Measurements from ENCODE around the gene RAB3B.

DNA sequence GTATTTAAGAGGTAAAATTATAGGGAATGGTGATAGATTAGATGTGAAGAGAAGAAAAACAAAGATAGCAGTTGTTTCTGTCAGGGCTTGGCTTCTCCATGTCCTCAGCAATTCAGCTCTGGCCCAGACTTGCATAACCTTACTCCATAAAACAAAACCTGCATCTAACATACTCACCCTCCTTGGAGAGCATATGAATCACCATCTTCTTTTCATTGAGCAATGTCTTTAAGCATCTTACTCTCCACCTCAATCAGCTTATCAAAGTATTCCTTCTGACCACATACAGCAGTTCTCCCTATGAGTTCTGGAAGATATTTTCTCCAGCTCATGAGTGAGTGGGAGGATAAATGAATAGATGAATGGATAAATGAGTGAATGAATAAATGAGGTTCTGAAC is 49.0 kb downstream of the RAB3B start:
- TF ChIP-seq CTCF (IDR thresholded peaks at IDR 0.05; ENCODE audit: insufficient read depth, low read length) (no peak), POLR2AphosphoS5 (IDR thresholded peaks at IDR 0.05; ENCODE audit: low read depth) (no peak)
- TF ChIP-seq, protein P1, sequence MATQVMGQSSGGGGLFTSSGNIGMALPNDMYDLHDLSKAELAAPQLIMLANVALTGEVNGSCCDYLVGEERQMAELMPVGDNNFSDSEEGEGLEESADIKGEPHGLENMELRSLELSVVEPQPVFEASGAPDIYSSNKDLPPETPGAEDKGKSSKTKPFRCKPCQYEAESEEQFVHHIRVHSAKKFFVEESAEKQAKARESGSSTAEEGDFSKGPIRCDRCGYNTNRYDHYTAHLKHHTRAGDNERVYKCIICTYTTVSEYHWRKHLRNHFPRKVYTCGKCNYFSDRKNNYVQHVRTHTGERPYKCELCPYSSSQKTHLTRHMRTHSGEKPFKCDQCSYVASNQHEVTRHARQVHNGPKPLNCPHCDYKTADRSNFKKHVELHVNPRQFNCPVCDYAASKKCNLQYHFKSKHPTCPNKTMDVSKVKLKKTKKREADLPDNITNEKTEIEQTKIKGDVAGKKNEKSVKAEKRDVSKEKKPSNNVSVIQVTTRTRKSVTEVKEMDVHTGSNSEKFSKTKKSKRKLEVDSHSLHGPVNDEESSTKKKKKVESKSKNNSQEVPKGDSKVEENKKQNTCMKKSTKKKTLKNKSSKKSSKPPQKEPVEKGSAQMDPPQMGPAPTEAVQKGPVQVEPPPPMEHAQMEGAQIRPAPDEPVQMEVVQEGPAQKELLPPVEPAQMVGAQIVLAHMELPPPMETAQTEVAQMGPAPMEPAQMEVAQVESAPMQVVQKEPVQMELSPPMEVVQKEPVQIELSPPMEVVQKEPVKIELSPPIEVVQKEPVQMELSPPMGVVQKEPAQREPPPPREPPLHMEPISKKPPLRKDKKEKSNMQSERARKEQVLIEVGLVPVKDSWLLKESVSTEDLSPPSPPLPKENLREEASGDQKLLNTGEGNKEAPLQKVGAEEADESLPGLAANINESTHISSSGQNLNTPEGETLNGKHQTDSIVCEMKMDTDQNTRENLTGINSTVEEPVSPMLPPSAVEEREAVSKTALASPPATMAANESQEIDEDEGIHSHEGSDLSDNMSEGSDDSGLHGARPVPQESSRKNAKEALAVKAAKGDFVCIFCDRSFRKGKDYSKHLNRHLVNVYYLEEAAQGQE (IDR thresholded peaks at IDR 0.05; ENCODE audit: insufficient replicate concordance, low read depth): no peak
